GM12878 (cell line): ENCODE results near the gene LRCH4. TPM values are rescaled to one million over a fixed set of nuclear protein-coding genes. Genes with fewer than 3 reads are reported as not detected.
A peak's percentile ranks its signal among the peaks of the same experiment; 100 is the strongest.

Experiments used
- ATAC-seq: fragments of 200-7000 bp; cut with Tn5 transposase; 3 replicates; pipeline ENCODE4 v1.9.1; 2020; ENCODE audit warnings: mild to moderate bottlenecking, moderate library complexity
- BruUV-seq: library from RNA; stranded (reverse); fragments of 400-500 nt; replicated peaks from 2 replicates; lab custom pipeline; 2021; lab: Mats Ljungman, UMichigan
- CTCF ChIA-PET: fragments of 300-600 bp; sonication (Branson Sonifier 250); formaldehyde crosslinking; extraction: SDS; loops from one replicate; lab custom pipeline; 2021; ENCODE audit warnings: inconsistent platforms; lab: Yijun Ruan, JAX
- POLR2A ChIA-PET: fragments of 350-600 bp; formaldehyde crosslinking; extraction: SDS; loops from one replicate; lab custom pipeline; 2021; ENCODE audit warnings: inconsistent platforms; lab: Charles Lee
- RAD21 ChIA-PET: fragments of 300-600 bp; sonication (Branson Sonifier 250); formaldehyde crosslinking; loops from one replicate; lab custom pipeline; 2023; ENCODE audit warnings: antibody characterized with exemption; ENCODE audit not compliant: unreplicated experiment; lab: Charles Lee
- SMC1A ChIA-PET: fragments of 300-600 bp; sonication (Branson Sonifier 250); formaldehyde crosslinking; loops from one replicate; lab custom pipeline; 2023; ENCODE audit not compliant: unreplicated experiment, uncharacterized antibody; lab: Charles Lee
- DNase-seq: peaks from one replicate; pipeline ENCODE4 v3.0.0-alpha.2; 2011; ENCODE audit warnings: low read depth, low spot score
- FAIRE-seq: peaks from 3 replicates; lab custom pipeline; 2011; peaks lifted over from hg19 to GRCh38; lab: Jason Lieb, UNC
- H2AFZ ChIP-seq: 2 replicates; pipeline ENCODE4 v1.6.0; 2011; ENCODE audit warnings: low read depth, low read length, control low read depth; ENCODE audit not compliant: control insufficient read depth
- H3K27ac ChIP-seq: 2 replicates; pipeline ENCODE4 v1.5.1; 2011; ENCODE audit warnings: control low read depth; ENCODE audit not compliant: control insufficient read depth, insufficient read depth
- H3K27me3 ChIP-seq, 2 experiments: replicated peaks in 1 of 2; 2 replicates each; pipeline versions ENCODE4 v1.6.0 to v1.6.1; 2011; ENCODE audit warnings: low read length in 1 of 2; ENCODE audit not compliant: control insufficient read depth in 2 of 2, insufficient read depth in 2 of 2
- H3K36me3 ChIP-seq, 2 experiments: 2 replicates each; pipeline ENCODE4 v1.5.1; 2011; ENCODE audit warnings: low read length in 1 of 2; ENCODE audit not compliant: control insufficient read depth in 2 of 2, insufficient read depth in 2 of 2
- H3K4me1 ChIP-seq: 2 replicates; pipeline ENCODE4 v1.6.1; 2011; ENCODE audit warnings: mild to moderate bottlenecking, low read length, moderate library complexity, mixed read lengths; ENCODE audit not compliant: control insufficient read depth, insufficient read depth
- H3K4me2 ChIP-seq: 2 replicates; pipeline ENCODE4 v1.6.0; 2011; ENCODE audit warnings: control low read depth; ENCODE audit not compliant: control insufficient read depth, insufficient read depth
- H3K4me3 ChIP-seq: fragments of 200-600 bp; sonication (generic); 2 replicates; pipeline ENCODE4 v1.5.1; 2016
- H3K79me2 ChIP-seq: 2 replicates; pipeline ENCODE4 v1.6.0; 2011; ENCODE audit warnings: low read length; ENCODE audit not compliant: control insufficient read depth, insufficient read depth
- H3K9ac ChIP-seq: 2 replicates; pipeline ENCODE4 v1.8.0; 2011; ENCODE audit warnings: low read length, control low read depth, mixed read lengths; ENCODE audit not compliant: control insufficient read depth, insufficient read depth
- H3K9me3 ChIP-seq: replicated peaks from 3 replicates; pipeline ENCODE4 v1.5.1; 2011; ENCODE audit warnings: mild to moderate bottlenecking, low read length; ENCODE audit not compliant: control insufficient read depth, insufficient read depth
- H4K20me1 ChIP-seq: 2 replicates; pipeline ENCODE4 v1.6.0; 2011; ENCODE audit not compliant: control insufficient read depth, insufficient read depth
- IKZF2 ChIP-seq, 2 experiments: fragments of 450-650 bp; IDR thresholded peaks; 2 replicates each; pipeline ENCODE4 v1.6.1; 2017; ENCODE audit warnings: mild to moderate bottlenecking in 2 of 2, moderate library complexity in 2 of 2
- POLR2A ChIP-seq: IDR thresholded peaks from 2 replicates; pipeline ENCODE4 v1.6.1; 2011; ENCODE audit warnings: low read depth, mild to moderate bottlenecking, low read length
- TCF3 ChIP-seq: IDR thresholded peaks from 2 replicates; pipeline ENCODE4 v1.6.1; 2012; ENCODE audit warnings: low read depth, mild to moderate bottlenecking, low read length, borderline replicate concordance; ENCODE audit not compliant: insufficient read depth
- WGBS: methylation state at CpG from one replicate; pipeline ENCODE4 v1.1.6; 2016; ENCODE audit warnings: low lambda C conversion rate; ENCODE audit not compliant: insufficient replicate concordance, insufficient coverage; ENCODE audit errors: missing lambda C conversion rate; 5-methylcytosine and 5-hydroxymethylcytosine counted together
- in situ Hi-C: fragments of 300-500 bp; cut with MboI; formaldehyde crosslinking; loops from 9 replicates; pipeline ENCODE4 v1.14.3; 2018; ENCODE audit warnings: mixed read lengths
- intact Hi-C: fragments of 100-400 bp; cut with micrococcal nuclease; formaldehyde crosslinking; loops from one replicate; pipeline ENCODE4 v1.14.2; 2022; ENCODE audit not compliant: unreplicated experiment
- polyA plus RNA-seq, 11 experiments: library from polyadenylated mRNA; depleted of rRNA in 4 of 11; unstranded in 6 of 11; stranded (reverse) in 5 of 11; fragments of >200 nt; fragmentation: Nextera tagmentation in 4 of 11; fragmentation: Illumina TruSeq in 1 of 11; extraction: Ambion mirVana in 4 of 11; extraction: Trizol in 1 of 11; gene quantifications; 1 replicate in 1 of 11; 2 replicates in 10 of 11; pipeline versions ENCODE4 v1.2.1 to v1.2.3, GENCODE V29; 2011 to 2016; ENCODE audit warnings: inconsistent platforms in 2 of 11, missing spikeins in 2 of 11, low read depth in 1 of 11
- total RNA-seq, 4 experiments: library from RNA; depleted of rRNA in 3 of 4; stranded (reverse); fragments of >200 nt in 3 of 4; fragmentation: Illumina TruSeq in 1 of 4; extraction: Trizol in 1 of 4; gene quantifications; 2 replicates each; pipeline versions ENCODE4 v1.2.1 to v1.2.3, GENCODE V29; 2013 to 2021
- TF ChIP-seq, protein P1 (sequence below): fragments of 450-650 bp; IDR thresholded peaks from 2 replicates; pipeline ENCODE4 v1.6.1; 2017; ENCODE audit warnings: low read depth, mild to moderate bottlenecking, moderate library complexity
- TF ChIP-seq, protein P2 (sequence below): fragments of 450-650 bp; IDR thresholded peaks from 2 replicates; pipeline ENCODE4 v1.6.1; 2016; ENCODE audit warnings: mild to moderate bottlenecking

The LRCH4 gene
- total and polyA plus RNA-seq, 10 of the 15 experiments (the other 5 are each of a cell fraction or from before 2014, with no cell fraction given), result 0.58 to 96.7 (median 28.4) TPM

DNA sequence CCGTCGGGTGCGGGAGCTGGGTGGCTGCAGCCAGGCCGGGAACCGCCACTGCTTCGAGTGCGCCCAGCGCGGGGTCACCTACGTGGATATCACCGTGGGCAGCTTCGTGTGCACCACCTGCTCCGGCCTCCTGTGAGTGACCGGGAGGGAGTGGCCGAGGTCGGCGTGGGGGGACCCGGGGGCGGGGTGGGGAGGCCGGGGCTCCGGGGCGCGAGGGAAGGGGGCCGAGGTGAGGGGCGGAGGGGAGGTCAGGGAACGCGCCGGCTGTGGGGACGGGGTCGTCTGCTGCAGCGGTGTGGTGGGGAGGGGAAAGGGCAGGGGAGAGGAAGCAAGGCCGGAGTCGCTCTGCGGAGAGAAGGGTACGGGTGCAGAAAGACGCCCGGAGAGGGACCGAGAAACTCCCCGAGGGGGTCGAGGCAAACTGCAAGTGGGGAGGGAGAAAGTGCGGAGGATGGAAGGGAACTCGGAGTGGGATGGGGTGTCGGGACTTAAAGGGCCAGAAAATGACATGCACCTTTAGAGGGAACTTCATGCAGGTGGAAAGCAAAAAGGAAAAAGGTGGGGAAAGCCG lies 46.4 kb downstream of the LRCH4 start:
- H3K4me1 ChIP-seq, result peaks cover 26% of the 10 kb centered on the region
- no peak for DNase-seq
- intact Hi-C loops, result loop anchor here (10.0 kb wide), 1 partner anchor 175 kb away; no protein-coding TSS in a partner anchor

More for the DNA sequence above, 46.4 kb downstream of the LRCH4 start:
- H3K36me3 ChIP-seq, result peaks cover 0 to 4% of the 10 kb centered on the region in 2 experiments; a peak in 1 of 4 replicates
- WGBS, result 0% methylated on average over 23 of the region's 44 CpGs
- no peaks in the 10 kb centered on the region for H4K20me1 ChIP-seq
- CTCF ChIA-PET, result interaction anchor here (1.2 to 1.9 kb wide), 5 partner anchors 10 to 64 kb away, joined by 3 to 13 read pairs (median 5); no protein-coding TSS in a partner anchor
- RAD21 ChIA-PET, result interaction anchor here (0.7 to 11.5 kb wide), 8 partner anchors 12 to 60 kb away, joined by 3 to 90 read pairs (median 6); partner anchors contain the start of genes FBXO24, LRCH4 and TSC22D4
- H3K4me2 ChIP-seq, result peak overlapping the region; percentile 90
- BruUV-seq, result no TSS peak
- POLR2A ChIA-PET, result interaction anchor here (0.6 to 5.7 kb wide), 8 partner anchors 9 to 651 kb away, joined by 3 to 32 read pairs (median 3); partner anchors contain the start of genes FBXO24, LRCH4 and MOSPD3
- no peaks in the 10 kb centered on the region for H3K9me3 ChIP-seq
- peak overlapping the region; percentile 67 for H3K27ac ChIP-seq
- peak overlapping the region; percentile 60 for H2AFZ ChIP-seq
- peaks cover 51% of the 10 kb centered on the region for H3K79me2 ChIP-seq
- peak overlapping the region; percentile 85 for H3K4me3 ChIP-seq
- in situ Hi-C loops, result no loop called here
- SMC1A ChIA-PET, result interaction anchor here (0.8 to 2.9 kb wide), 7 partner anchors 9 to 23 kb away, joined by 3 to 15 read pairs (median 5); no protein-coding TSS in a partner anchor
- FAIRE-seq (no peak), ATAC-seq (no peak; the same call in 2 of the 3 replicates)
- TF ChIP-seq, protein P1, sequence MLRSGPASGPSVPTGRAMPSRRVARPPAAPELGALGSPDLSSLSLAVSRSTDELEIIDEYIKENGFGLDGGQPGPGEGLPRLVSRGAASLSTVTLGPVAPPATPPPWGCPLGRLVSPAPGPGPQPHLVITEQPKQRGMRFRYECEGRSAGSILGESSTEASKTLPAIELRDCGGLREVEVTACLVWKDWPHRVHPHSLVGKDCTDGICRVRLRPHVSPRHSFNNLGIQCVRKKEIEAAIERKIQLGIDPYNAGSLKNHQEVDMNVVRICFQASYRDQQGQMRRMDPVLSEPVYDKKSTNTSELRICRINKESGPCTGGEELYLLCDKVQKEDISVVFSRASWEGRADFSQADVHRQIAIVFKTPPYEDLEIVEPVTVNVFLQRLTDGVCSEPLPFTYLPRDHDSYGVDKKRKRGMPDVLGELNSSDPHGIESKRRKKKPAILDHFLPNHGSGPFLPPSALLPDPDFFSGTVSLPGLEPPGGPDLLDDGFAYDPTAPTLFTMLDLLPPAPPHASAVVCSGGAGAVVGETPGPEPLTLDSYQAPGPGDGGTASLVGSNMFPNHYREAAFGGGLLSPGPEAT, result no peak
- 0 out of 2 replicates have a peak, but pooled peaks have one; percentile 15 for TF ChIP-seq TCF3
- peak; percentile 8 for TF ChIP-seq POLR2A
- 0 out of 4 replicates have a peak, but pooled peaks of 1 of the 2 experiments have one; percentile 17 for TF ChIP-seq IKZF2 (IDR thresholded peaks at IDR 0.05)
- TF ChIP-seq, protein P2, sequence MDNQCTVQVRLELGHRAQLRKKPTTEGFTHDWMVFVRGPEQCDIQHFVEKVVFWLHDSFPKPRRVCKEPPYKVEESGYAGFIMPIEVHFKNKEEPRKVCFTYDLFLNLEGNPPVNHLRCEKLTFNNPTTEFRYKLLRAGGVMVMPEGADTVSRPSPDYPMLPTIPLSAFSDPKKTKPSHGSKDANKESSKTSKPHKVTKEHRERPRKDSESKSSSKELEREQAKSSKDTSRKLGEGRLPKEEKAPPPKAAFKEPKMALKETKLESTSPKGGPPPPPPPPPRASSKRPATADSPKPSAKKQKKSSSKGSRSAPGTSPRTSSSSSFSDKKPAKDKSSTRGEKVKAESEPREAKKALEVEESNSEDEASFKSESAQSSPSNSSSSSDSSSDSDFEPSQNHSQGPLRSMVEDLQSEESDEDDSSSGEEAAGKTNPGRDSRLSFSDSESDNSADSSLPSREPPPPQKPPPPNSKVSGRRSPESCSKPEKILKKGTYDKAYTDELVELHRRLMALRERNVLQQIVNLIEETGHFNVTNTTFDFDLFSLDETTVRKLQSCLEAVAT, result peak; percentile 29; the same call in 1 of the 2 replicates
- no peaks in the 10 kb centered on the region for H3K27me3 ChIP-seq
- peak overlapping the region; percentile 76 for H3K9ac ChIP-seq
